Measurements from ENCODE around the gene USPL1.
A peak's percentile ranks its signal among the peaks of the same experiment; 100 is the strongest.
"Not testable (repeated sequence)": the region's sequence is repeated elsewhere in the genome, so short reads cannot be mapped to it uniquely, and the experiment has no call there.

The USPL1 gene

GRCh38 chr13:30651648-30652047 lies 33.9 kb downstream of the USPL1 start:
- not testable (repeated sequence) for H3K18ac ChIP-seq (ENCODE audit: low read depth in 1 of 2, low read length in 2 of 2); H3K4me1 ChIP-seq (ENCODE audit: control insufficient read depth, insufficient read depth, low read depth, low read length); H3K4ac ChIP-seq (ENCODE audit: low read depth in 1 of 2, low read length in 2 of 2); H3K4me2 ChIP-seq (ENCODE audit: low read length, poor library complexity, severe bottlenecking); H3K27ac ChIP-seq (ENCODE audit: low read length, poor library complexity, severe bottlenecking); H3K9me3 ChIP-seq (ENCODE audit: control insufficient read depth, low read length); H4K91ac ChIP-seq (ENCODE audit: low read length); H3K14ac ChIP-seq (ENCODE audit: low read length in 2 of 2); H2BK120ac ChIP-seq (ENCODE audit: low read depth, low read length); H2BK15ac ChIP-seq (ENCODE audit: low read depth, poor library complexity, severe bottlenecking); H4K8ac ChIP-seq (ENCODE audit: low read length); H3K4me3 ChIP-seq (ENCODE audit: insufficient read depth in 1 of 2, low read depth in 1 of 2, low read length in 2 of 2); H3K27me3 ChIP-seq (ENCODE audit: control insufficient read depth in 1 of 2, insufficient read depth in 1 of 2, low read length in 2 of 2); H2BK12ac ChIP-seq (ENCODE audit: low read length in 2 of 2); H2BK5ac ChIP-seq (ENCODE audit: low read depth, low read length, poor library complexity, severe bottlenecking); H3K23ac ChIP-seq (ENCODE audit: low read length in 2 of 2); H2AK5ac ChIP-seq (ENCODE audit: low read length, severe bottlenecking); H2AFZ ChIP-seq (ENCODE audit: low read depth, low read length); H3K9ac ChIP-seq (ENCODE audit: low read length)
- Histone ChIP-seq H3K79me1 (replicated peaks; ENCODE audit: low read length, poor library complexity, severe bottlenecking) (peaks cover 18% of the 10 kb centered on the region), H3K36me3 (ENCODE audit: control insufficient read depth in 1 of 2, insufficient read depth in 2 of 2, low read depth in 1 of 2, low read length in 2 of 2) (peaks cover 3 to 83% of the 10 kb centered on the region in 2 experiments)
- peak; percentile 28 for DNase-seq
- 95% methylated on average over 5 of the region's 5 CpGs for WGBS

DNA sequence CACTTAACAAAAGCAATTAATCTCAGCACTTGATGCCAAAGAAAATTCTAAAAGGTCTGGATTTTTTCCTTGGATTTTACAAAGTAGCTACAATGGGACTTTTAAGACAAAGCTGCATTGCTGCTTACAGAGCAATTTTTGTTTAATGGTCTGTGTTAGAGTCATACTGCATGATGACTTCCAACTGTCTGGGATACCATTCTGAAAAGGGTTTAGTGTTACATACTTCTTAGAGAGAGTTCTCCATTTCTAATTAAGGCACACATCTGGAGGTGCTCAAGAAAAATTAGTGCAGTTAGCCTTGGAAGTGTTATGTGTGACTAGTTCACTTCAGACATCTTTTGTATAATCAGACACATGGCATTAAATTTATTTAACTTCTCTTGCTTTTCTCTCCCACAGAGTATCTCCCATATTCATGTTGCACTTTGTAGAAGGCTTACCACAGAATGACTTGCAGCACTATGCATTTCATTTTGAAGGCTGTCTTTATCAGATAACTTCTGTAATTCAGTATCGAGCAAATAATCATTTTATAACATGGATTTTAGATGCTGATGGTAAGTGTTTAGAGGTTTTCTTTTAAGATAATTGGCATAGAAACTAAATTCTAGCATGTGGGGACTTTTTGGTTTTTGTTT lies 35.1 kb downstream of the USPL1 start:
- Histone ChIP-seq H3K36me3 (ENCODE audit: control insufficient read depth in 1 of 2, insufficient read depth in 2 of 2, low read depth in 1 of 2, low read length in 2 of 2) (peaks cover 6 to 83% of the 10 kb centered on the region in 2 experiments), H3K79me1 (replicated peaks; ENCODE audit: low read length, poor library complexity, severe bottlenecking) (peaks cover 15% of the 10 kb centered on the region), H3K27me3 (ENCODE audit: control insufficient read depth in 1 of 2, insufficient read depth in 1 of 2, low read length in 2 of 2) (no peaks in the 10 kb centered on the region), H3K14ac (ENCODE audit: low read length in 2 of 2) (no peak overlapping the region), H3K18ac (ENCODE audit: low read depth in 1 of 2, low read length in 2 of 2) (no peak overlapping the region), H3K9ac (ENCODE audit: low read length) (no peak overlapping the region), H3K4me2 (ENCODE audit: low read length, poor library complexity, severe bottlenecking) (no peak overlapping the region), H4K91ac (ENCODE audit: low read length) (no peak overlapping the region), H2AK5ac (ENCODE audit: low read length, severe bottlenecking) (no peak overlapping the region), H2BK12ac (ENCODE audit: low read length in 2 of 2) (no peak overlapping the region), H2AFZ (ENCODE audit: low read depth, low read length) (no peak overlapping the region), H3K4me1 (ENCODE audit: control insufficient read depth, insufficient read depth, low read depth, low read length) (no peaks in the 10 kb centered on the region), H3K27ac (ENCODE audit: low read length, poor library complexity, severe bottlenecking) (no peak overlapping the region), H4K8ac (ENCODE audit: low read length) (no peak overlapping the region), H3K9me3 (ENCODE audit: control insufficient read depth, low read length) (no peaks in the 10 kb centered on the region), H3K4me3 (ENCODE audit: insufficient read depth in 1 of 2, low read depth in 1 of 2, low read length in 2 of 2) (no peak overlapping the region), H2BK5ac (ENCODE audit: low read depth, low read length, poor library complexity, severe bottlenecking) (no peak overlapping the region), H3K23ac (ENCODE audit: low read length in 2 of 2) (no peak overlapping the region), H2BK120ac (ENCODE audit: low read depth, low read length) (no peak overlapping the region), H3K4ac (ENCODE audit: low read depth in 1 of 2, low read length in 2 of 2) (no peak overlapping the region), H2BK15ac (ENCODE audit: low read depth, poor library complexity, severe bottlenecking) (no peak overlapping the region)
- WGBS: no CpG with 5 or more reads among the region's 1 CpG
- no peak for DNase-seq

GRCh38 chr13:30654430-30654829 lies 36.7 kb downstream of the USPL1 start:
- no peak overlapping the region for H4K91ac ChIP-seq (ENCODE audit: low read length)
- H3K4me2 ChIP-seq (ENCODE audit: low read length, poor library complexity, severe bottlenecking): no peak overlapping the region
- H2BK15ac ChIP-seq (ENCODE audit: low read depth, poor library complexity, severe bottlenecking): no peak overlapping the region
- WGBS: 88% methylated on average over 1 of the region's 1 CpG
- DNase-seq: no peak
- no peaks in the 10 kb centered on the region for H3K4me1 ChIP-seq (ENCODE audit: control insufficient read depth, insufficient read depth, low read depth, low read length)
- no peak overlapping the region for H2AK5ac ChIP-seq (ENCODE audit: low read length, severe bottlenecking)
- no peak overlapping the region for H3K18ac ChIP-seq (ENCODE audit: low read depth in 1 of 2, low read length in 2 of 2)
- H3K9me3 ChIP-seq (ENCODE audit: control insufficient read depth, low read length): no peaks in the 10 kb centered on the region
- H3K4ac ChIP-seq (ENCODE audit: low read depth in 1 of 2, low read length in 2 of 2): no peak overlapping the region
- peaks cover 12% of the 10 kb centered on the region for H3K79me1 ChIP-seq (replicated peaks; ENCODE audit: low read length, poor library complexity, severe bottlenecking)
- H2BK5ac ChIP-seq (ENCODE audit: low read depth, low read length, poor library complexity, severe bottlenecking): no peak overlapping the region
- no peak overlapping the region for H3K23ac ChIP-seq (ENCODE audit: low read length in 2 of 2)
- H2AFZ ChIP-seq (ENCODE audit: low read depth, low read length): no peak overlapping the region
- H2BK12ac ChIP-seq (ENCODE audit: low read length in 2 of 2): no peak overlapping the region
- H4K8ac ChIP-seq (ENCODE audit: low read length): no peak overlapping the region
- no peak overlapping the region for H2BK120ac ChIP-seq (ENCODE audit: low read depth, low read length)
- H3K36me3 ChIP-seq (ENCODE audit: control insufficient read depth in 1 of 2, insufficient read depth in 2 of 2, low read depth in 1 of 2, low read length in 2 of 2): peaks cover 9 to 86% of the 10 kb centered on the region in 2 experiments
- no peak overlapping the region for H3K14ac ChIP-seq (ENCODE audit: low read length in 2 of 2)
- H3K9ac ChIP-seq (ENCODE audit: low read length): no peak overlapping the region
- H3K4me3 ChIP-seq (ENCODE audit: insufficient read depth in 1 of 2, low read depth in 1 of 2, low read length in 2 of 2): no peak overlapping the region
- H3K27ac ChIP-seq (ENCODE audit: low read length, poor library complexity, severe bottlenecking): no peak overlapping the region
- H3K27me3 ChIP-seq (ENCODE audit: control insufficient read depth in 1 of 2, insufficient read depth in 1 of 2, low read length in 2 of 2): no peaks in the 10 kb centered on the region

DNA sequence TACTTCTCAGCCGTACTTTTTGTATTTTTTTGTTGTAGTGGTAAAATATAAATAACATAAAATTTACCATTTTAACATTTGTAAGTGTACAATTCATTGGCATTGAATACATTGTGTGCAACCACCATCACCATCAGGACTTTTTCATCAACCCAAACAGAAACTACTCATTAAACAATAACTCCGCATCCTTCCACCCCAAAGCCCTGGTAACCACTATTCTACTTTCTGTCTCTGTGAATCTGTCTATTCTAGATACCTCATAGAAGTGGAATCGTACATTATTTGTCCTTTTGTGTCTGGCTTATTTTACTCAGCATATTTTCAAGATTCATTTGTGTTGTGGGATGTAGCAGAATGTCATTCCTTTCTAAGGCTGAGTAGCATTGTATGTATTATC lies 38.5 kb downstream of the USPL1 start:
- H3K23ac ChIP-seq (ENCODE audit: low read length in 2 of 2): no peak overlapping the region
- no peak overlapping the region for H3K18ac ChIP-seq (ENCODE audit: low read depth in 1 of 2, low read length in 2 of 2)
- H3K27ac ChIP-seq (ENCODE audit: low read length, poor library complexity, severe bottlenecking): no peak overlapping the region
- H4K91ac ChIP-seq (ENCODE audit: low read length): no peak overlapping the region
- no peak overlapping the region for H2AFZ ChIP-seq (ENCODE audit: low read depth, low read length)
- no peaks in the 10 kb centered on the region for H3K9me3 ChIP-seq (ENCODE audit: control insufficient read depth, low read length)
- H3K79me1 ChIP-seq (replicated peaks; ENCODE audit: low read length, poor library complexity, severe bottlenecking): peaks cover 16% of the 10 kb centered on the region
- H3K4me2 ChIP-seq (ENCODE audit: low read length, poor library complexity, severe bottlenecking): no peak overlapping the region
- peaks cover 17 to 77% of the 10 kb centered on the region in 2 experiments for H3K36me3 ChIP-seq (ENCODE audit: control insufficient read depth in 1 of 2, insufficient read depth in 2 of 2, low read depth in 1 of 2, low read length in 2 of 2)
- no peak overlapping the region for H3K4me3 ChIP-seq (ENCODE audit: insufficient read depth in 1 of 2, low read depth in 1 of 2, low read length in 2 of 2)
- DNase-seq: no peak
- H4K8ac ChIP-seq (ENCODE audit: low read length): no peak overlapping the region
- no peak overlapping the region for H2BK120ac ChIP-seq (ENCODE audit: low read depth, low read length)
- H2BK12ac ChIP-seq (ENCODE audit: low read length in 2 of 2): no peak overlapping the region
- 100% methylated on average over 2 of the region's 3 CpGs for WGBS
- H2BK15ac ChIP-seq (ENCODE audit: low read depth, poor library complexity, severe bottlenecking): no peak overlapping the region
- H3K4ac ChIP-seq (ENCODE audit: low read depth in 1 of 2, low read length in 2 of 2): no peak overlapping the region
- H3K9ac ChIP-seq (ENCODE audit: low read length): no peak overlapping the region
- no peak overlapping the region for H3K14ac ChIP-seq (ENCODE audit: low read length in 2 of 2)
- H3K4me1 ChIP-seq (ENCODE audit: control insufficient read depth, insufficient read depth, low read depth, low read length): peaks cover 6% of the 10 kb centered on the region
- no peak overlapping the region for H2AK5ac ChIP-seq (ENCODE audit: low read length, severe bottlenecking)
- H3K27me3 ChIP-seq (ENCODE audit: control insufficient read depth in 1 of 2, insufficient read depth in 1 of 2, low read length in 2 of 2): no peaks in the 10 kb centered on the region
- no peak overlapping the region for H2BK5ac ChIP-seq (ENCODE audit: low read depth, low read length, poor library complexity, severe bottlenecking)

Measured in mesenchymal stem cell (in vitro differentiated cells and primary cell).